GM12878 (cell line): ENCODE data around the gene FGF1. TPM values are rescaled to one million over a fixed set of nuclear protein-coding genes. Genes with fewer than 3 reads are reported as not detected.

ENCODE experiments used
- ATAC-seq: fragments of 200-7000 bp; cut with Tn5 transposase; 3 replicates; pipeline ENCODE4 v1.9.1; 2020; ENCODE audit warnings: mild to moderate bottlenecking, moderate library complexity
- BruUV-seq: library from RNA; stranded (reverse); fragments of 400-500 nt; replicated peaks from 2 replicates; lab custom pipeline; 2021; lab: Mats Ljungman, UMichigan
- CTCF ChIA-PET: fragments of 300-600 bp; sonication (Branson Sonifier 250); formaldehyde crosslinking; extraction: SDS; loops from one replicate; lab custom pipeline; 2021; ENCODE audit warnings: inconsistent platforms; lab: Yijun Ruan, JAX
- POLR2A ChIA-PET: fragments of 350-600 bp; formaldehyde crosslinking; extraction: SDS; loops from one replicate; lab custom pipeline; 2021; ENCODE audit warnings: inconsistent platforms; lab: Charles Lee
- RAD21 ChIA-PET: fragments of 300-600 bp; sonication (Branson Sonifier 250); formaldehyde crosslinking; loops from one replicate; lab custom pipeline; 2023; ENCODE audit warnings: antibody characterized with exemption; ENCODE audit not compliant: unreplicated experiment; lab: Charles Lee
- SMC1A ChIA-PET: fragments of 300-600 bp; sonication (Branson Sonifier 250); formaldehyde crosslinking; loops from one replicate; lab custom pipeline; 2023; ENCODE audit not compliant: unreplicated experiment, uncharacterized antibody; lab: Charles Lee
- DNase-seq: peaks from one replicate; pipeline ENCODE4 v3.0.0-alpha.2; 2011; ENCODE audit warnings: low read depth, low spot score
- FAIRE-seq: peaks from 3 replicates; lab custom pipeline; 2011; peaks lifted over from hg19 to GRCh38; lab: Jason Lieb, UNC
- H2AFZ ChIP-seq: 2 replicates; pipeline ENCODE4 v1.6.0; 2011; ENCODE audit warnings: low read depth, low read length, control low read depth; ENCODE audit not compliant: control insufficient read depth
- H3K27ac ChIP-seq: 2 replicates; pipeline ENCODE4 v1.5.1; 2011; ENCODE audit warnings: control low read depth; ENCODE audit not compliant: control insufficient read depth, insufficient read depth
- H3K27me3 ChIP-seq, 2 experiments: replicated peaks in 1 of 2; 2 replicates each; pipeline versions ENCODE4 v1.6.0 to v1.6.1; 2011; ENCODE audit warnings: low read length in 1 of 2; ENCODE audit not compliant: control insufficient read depth in 2 of 2, insufficient read depth in 2 of 2
- H3K36me3 ChIP-seq, 2 experiments: 2 replicates each; pipeline ENCODE4 v1.5.1; 2011; ENCODE audit warnings: low read length in 1 of 2; ENCODE audit not compliant: control insufficient read depth in 2 of 2, insufficient read depth in 2 of 2
- H3K4me1 ChIP-seq: 2 replicates; pipeline ENCODE4 v1.6.1; 2011; ENCODE audit warnings: mild to moderate bottlenecking, low read length, moderate library complexity, mixed read lengths; ENCODE audit not compliant: control insufficient read depth, insufficient read depth
- H3K4me2 ChIP-seq: 2 replicates; pipeline ENCODE4 v1.6.0; 2011; ENCODE audit warnings: control low read depth; ENCODE audit not compliant: control insufficient read depth, insufficient read depth
- H3K4me3 ChIP-seq: fragments of 200-600 bp; sonication (generic); 2 replicates; pipeline ENCODE4 v1.5.1; 2016
- H3K79me2 ChIP-seq: 2 replicates; pipeline ENCODE4 v1.6.0; 2011; ENCODE audit warnings: low read length; ENCODE audit not compliant: control insufficient read depth, insufficient read depth
- H3K9ac ChIP-seq: 2 replicates; pipeline ENCODE4 v1.8.0; 2011; ENCODE audit warnings: low read length, control low read depth, mixed read lengths; ENCODE audit not compliant: control insufficient read depth, insufficient read depth
- H3K9me3 ChIP-seq: replicated peaks from 3 replicates; pipeline ENCODE4 v1.5.1; 2011; ENCODE audit warnings: mild to moderate bottlenecking, low read length; ENCODE audit not compliant: control insufficient read depth, insufficient read depth
- H4K20me1 ChIP-seq: 2 replicates; pipeline ENCODE4 v1.6.0; 2011; ENCODE audit not compliant: control insufficient read depth, insufficient read depth
- BCL3 ChIP-seq: IDR thresholded peaks from 2 replicates; pipeline ENCODE4 v1.6.1; 2011; ENCODE audit warnings: borderline replicate concordance, low read depth, mild to moderate bottlenecking, moderate library complexity, low read length; ENCODE audit not compliant: insufficient read depth, poor library complexity, severe bottlenecking
- BRCA1 ChIP-seq: IDR thresholded peaks from 2 replicates; pipeline ENCODE4 v1.6.1; 2011; ENCODE audit warnings: low read depth, low read length, improper control_type of control experiment
- E4F1 ChIP-seq: fragments of 450-650 bp; IDR thresholded peaks from 2 replicates; pipeline ENCODE4 v1.6.1; 2018; ENCODE audit warnings: borderline replicate concordance, mild to moderate bottlenecking; ENCODE audit not compliant: partially characterized antibody
- EZH2 ChIP-seq: IDR thresholded peaks from 2 replicates; pipeline ENCODE4 v1.6.1; 2012; ENCODE audit warnings: low read depth, mild to moderate bottlenecking, control low read depth, inconsistent platforms, low read length, borderline replicate concordance; ENCODE audit not compliant: control insufficient read depth
- HDAC6 ChIP-seq: fragments of 200-600 bp; sonication (generic); IDR thresholded peaks from one replicate; pipeline ENCODE4 v1.8.0; 2017; ENCODE audit warnings: antibody characterized with exemption; ENCODE audit not compliant: unreplicated experiment
- IKZF1 ChIP-seq: fragments of 450-650 bp; conservative IDR thresholded peaks from 2 replicates; pipeline ENCODE4 v1.6.1; 2017; ENCODE audit warnings: antibody characterized with exemption, mild to moderate bottlenecking
- NBN ChIP-seq: fragments of 450-650 bp; IDR thresholded peaks from 2 replicates; pipeline ENCODE4 v1.6.1; 2016
- NFYA ChIP-seq: IDR thresholded peaks from 2 replicates; pipeline ENCODE4 v1.6.1; 2011; ENCODE audit warnings: low read depth, mild to moderate bottlenecking, low read length, improper control_type of control experiment, borderline replicate concordance
- NKRF ChIP-seq: fragments of 450-650 bp; conservative IDR thresholded peaks from 2 replicates; pipeline ENCODE4 v1.6.1; 2017; ENCODE audit warnings: mild to moderate bottlenecking, moderate library complexity
- RELA ChIP-seq: fragments of 450-650 bp; IDR thresholded peaks from 2 replicates; pipeline ENCODE4 v1.8.0; 2014; ENCODE audit warnings: borderline replicate concordance; ENCODE audit not compliant: partially characterized antibody
- RFX5 ChIP-seq: IDR thresholded peaks from 2 replicates; pipeline ENCODE4 v1.6.1; 2011; ENCODE audit warnings: low read depth, low read length, improper control_type of control experiment
- WGBS: methylation state at CpG from one replicate; pipeline ENCODE4 v1.1.6; 2016; ENCODE audit warnings: low lambda C conversion rate; ENCODE audit not compliant: insufficient replicate concordance, insufficient coverage; ENCODE audit errors: missing lambda C conversion rate; 5-methylcytosine and 5-hydroxymethylcytosine counted together
- in situ Hi-C: fragments of 300-500 bp; cut with MboI; formaldehyde crosslinking; loops from 9 replicates; pipeline ENCODE4 v1.14.3; 2018; ENCODE audit warnings: mixed read lengths
- intact Hi-C: fragments of 100-400 bp; cut with micrococcal nuclease; formaldehyde crosslinking; loops from one replicate; pipeline ENCODE4 v1.14.2; 2022; ENCODE audit not compliant: unreplicated experiment
- polyA plus RNA-seq, 11 experiments: library from polyadenylated mRNA; depleted of rRNA in 4 of 11; unstranded in 6 of 11; stranded (reverse) in 5 of 11; fragments of >200 nt; fragmentation: Nextera tagmentation in 4 of 11; fragmentation: Illumina TruSeq in 1 of 11; extraction: Ambion mirVana in 4 of 11; extraction: Trizol in 1 of 11; gene quantifications; 1 replicate in 1 of 11; 2 replicates in 10 of 11; pipeline versions ENCODE4 v1.2.1 to v1.2.3, GENCODE V29; 2011 to 2016; ENCODE audit warnings: inconsistent platforms in 2 of 11, missing spikeins in 2 of 11, low read depth in 1 of 11
- total RNA-seq, 4 experiments: library from RNA; depleted of rRNA in 3 of 4; stranded (reverse); fragments of >200 nt in 3 of 4; fragmentation: Illumina TruSeq in 1 of 4; extraction: Trizol in 1 of 4; gene quantifications; 2 replicates each; pipeline versions ENCODE4 v1.2.1 to v1.2.3, GENCODE V29; 2013 to 2021

Gene FGF1
- total and polyA plus RNA-seq, 10 of the 15 experiments (the other 5 are each of a cell fraction or from before 2014, with no cell fraction given) = not detected

DNA sequence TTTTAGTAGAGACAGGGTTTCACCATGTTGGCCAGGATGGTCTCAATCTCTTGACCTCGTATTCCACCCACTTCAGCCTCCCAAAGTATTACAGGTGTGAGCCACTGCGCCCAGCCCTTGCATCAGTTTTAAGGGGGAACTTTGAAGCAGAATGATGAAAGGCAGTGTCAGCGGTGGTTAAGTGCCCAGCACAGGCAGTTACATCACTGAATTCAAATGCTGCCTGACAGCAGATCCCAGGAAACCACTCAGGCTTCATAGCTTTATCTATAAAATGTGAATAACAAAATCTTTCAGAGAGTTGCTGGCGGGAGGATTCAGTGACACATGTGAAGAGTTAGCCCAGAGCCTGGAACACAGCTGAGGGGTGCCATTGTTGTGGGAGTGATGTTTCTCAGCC lies 26.5 kb downstream of the FGF1 start:
- no peak for FAIRE-seq
- SMC1A ChIA-PET = interaction anchor here (0.9 kb wide), 1 partner anchor 33 kb away, joined by 3 read pairs; no protein-coding TSS in a partner anchor
- Histone ChIP-seq H3K4me3 (no peak overlapping the region), H3K27me3 (peaks cover 0 to 1% of the 10 kb centered on the region in 2 experiments; a peak in 2 of 4 replicates), H3K79me2 (no peaks in the 10 kb centered on the region), H3K9me3 (no peaks in the 10 kb centered on the region), H3K4me1 (no peaks in the 10 kb centered on the region), H3K4me2 (no peak overlapping the region), H3K9ac (no peak overlapping the region), H2AFZ (no peak overlapping the region), H3K27ac (no peak overlapping the region), H4K20me1 (no peaks in the 10 kb centered on the region), H3K36me3 (no peaks in the 10 kb centered on the region)
- intact Hi-C loops (loop anchor here (5.0 kb wide), 1 partner anchor 47 kb away; no protein-coding TSS in a partner anchor), in situ Hi-C loops (no loop called here)
- TF ChIP-seq RFX5 = no peak
- TF ChIP-seq NFYA = no peak
- TF ChIP-seq HDAC6 = no peak
- TF ChIP-seq NBN = no peak
- TF ChIP-seq BRCA1 = no peak
- no peak for TF ChIP-seq IKZF1
- no peak for TF ChIP-seq EZH2
- TF ChIP-seq E4F1 = no peak
- TF ChIP-seq NKRF = no peak
- no peak for TF ChIP-seq BCL3
- TF ChIP-seq RELA = no peak
- DNase-seq = no peak
- no peak for ATAC-seq
- CTCF ChIA-PET = interaction anchor here (0.7 to 2.4 kb wide), 4 partner anchors 54 to 482 kb away, joined by 3 to 5 read pairs (median 4); no protein-coding TSS in a partner anchor
- no TSS peak for BruUV-seq
- WGBS = 14% methylated on average over 4 of the region's 4 CpGs
- RAD21 ChIA-PET = interaction anchor here (1.1 kb wide), 1 partner anchor 222 kb away, joined by 3 read pairs; no protein-coding TSS in a partner anchor
- POLR2A ChIA-PET = interaction anchor here (0.5 kb wide), 1 partner anchor 556 kb away, joined by 4 read pairs; no protein-coding TSS in a partner anchor
